ENCODE measurements around the gene MARS1. TPM values are rescaled to one million over a fixed set of nuclear protein-coding genes. Genes with fewer than 3 reads are reported as not detected.

MARS1 gene
- total and polyA plus RNA-seq, 2 donors (not counting 1 experiment from before 2014, with no cell fraction given), result 89.9 to 352 TPM

DNA sequence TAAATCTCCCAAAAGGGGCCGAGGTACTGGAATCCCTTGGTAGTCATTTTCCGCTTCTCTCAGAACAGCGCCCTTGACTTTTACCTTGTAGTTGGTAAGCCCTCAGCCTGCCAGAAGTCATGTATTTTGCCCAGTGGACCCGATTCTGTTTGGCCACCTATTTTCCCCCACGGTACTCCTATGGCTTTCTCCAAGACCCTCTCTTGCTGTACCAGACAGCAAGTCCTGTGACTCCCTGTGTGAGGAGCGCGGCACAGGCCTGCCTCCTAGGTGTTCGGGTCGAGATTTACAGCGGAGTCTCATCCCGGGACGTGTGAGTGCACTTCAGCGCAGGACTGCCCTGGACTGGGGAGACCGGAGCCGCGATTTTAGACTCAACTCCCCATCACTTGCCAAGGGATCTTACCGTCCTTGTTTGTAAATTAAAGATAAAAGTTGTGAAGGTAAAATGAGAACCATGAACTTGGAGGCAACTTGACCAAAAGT lies 33.7 kb downstream of the MARS1 start:
- DNase-seq (ENCODE audit: low read depth in 2 of 2), result peak; percentile 58 to 59
- H2AFZ ChIP-seq (ENCODE audit: low read length), result no peak overlapping the region
- peaks cover 3% of the 10 kb centered on the region for H4K20me1 ChIP-seq (ENCODE audit: control insufficient read depth, extremely low read depth, insufficient read depth, low read length)
- peaks cover 16% of the 10 kb centered on the region for H3K36me3 ChIP-seq (ENCODE audit: control insufficient read depth, insufficient read depth, low read length)
- no peaks in the 10 kb centered on the region for H3K9me3 ChIP-seq (ENCODE audit: control insufficient read depth, insufficient read depth, low read depth, low read length)
- peaks cover 32% of the 10 kb centered on the region for H3K4me1 ChIP-seq (ENCODE audit: control insufficient read depth, extremely low read depth, insufficient read depth, low read length)
- H3K79me2 ChIP-seq (ENCODE audit: control insufficient read depth, insufficient read depth, low read length), result peaks cover 59% of the 10 kb centered on the region
- peak overlapping the region; percentile 98 for H3K27ac ChIP-seq (ENCODE audit: insufficient read depth, low read length)
- H3K4me3 ChIP-seq (replicated peaks in 1 of 4; ENCODE audit: control extremely low read depth in 1 of 4, insufficient read depth in 1 of 4, low read depth in 3 of 4, low read length in 4 of 4), result peak overlapping the region in 1 of 4 experiments; percentile 68
- no peak overlapping the region for H3K9ac ChIP-seq (ENCODE audit: insufficient read depth, low read length)
- H3K4me2 ChIP-seq (ENCODE audit: extremely low read depth, insufficient read depth, low read length), result peak overlapping the region; percentile 80
- no peaks in the 10 kb centered on the region for H3K27me3 ChIP-seq (ENCODE audit: control insufficient read depth, insufficient read depth, low read length)
- no peak for TF ChIP-seq EZH2 (IDR thresholded peaks at IDR 0.05; ENCODE audit: low read length, missing control alignments)
- TF ChIP-seq, protein P1, sequence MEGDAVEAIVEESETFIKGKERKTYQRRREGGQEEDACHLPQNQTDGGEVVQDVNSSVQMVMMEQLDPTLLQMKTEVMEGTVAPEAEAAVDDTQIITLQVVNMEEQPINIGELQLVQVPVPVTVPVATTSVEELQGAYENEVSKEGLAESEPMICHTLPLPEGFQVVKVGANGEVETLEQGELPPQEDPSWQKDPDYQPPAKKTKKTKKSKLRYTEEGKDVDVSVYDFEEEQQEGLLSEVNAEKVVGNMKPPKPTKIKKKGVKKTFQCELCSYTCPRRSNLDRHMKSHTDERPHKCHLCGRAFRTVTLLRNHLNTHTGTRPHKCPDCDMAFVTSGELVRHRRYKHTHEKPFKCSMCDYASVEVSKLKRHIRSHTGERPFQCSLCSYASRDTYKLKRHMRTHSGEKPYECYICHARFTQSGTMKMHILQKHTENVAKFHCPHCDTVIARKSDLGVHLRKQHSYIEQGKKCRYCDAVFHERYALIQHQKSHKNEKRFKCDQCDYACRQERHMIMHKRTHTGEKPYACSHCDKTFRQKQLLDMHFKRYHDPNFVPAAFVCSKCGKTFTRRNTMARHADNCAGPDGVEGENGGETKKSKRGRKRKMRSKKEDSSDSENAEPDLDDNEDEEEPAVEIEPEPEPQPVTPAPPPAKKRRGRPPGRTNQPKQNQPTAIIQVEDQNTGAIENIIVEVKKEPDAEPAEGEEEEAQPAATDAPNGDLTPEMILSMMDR (conservative IDR thresholded peaks at IDR 0.05 in 1 of 2, IDR thresholded peaks at IDR 0.05 in 1 of 2; ENCODE audit: low read depth in 1 of 2, low read length in 2 of 2), result no peak

DNA sequence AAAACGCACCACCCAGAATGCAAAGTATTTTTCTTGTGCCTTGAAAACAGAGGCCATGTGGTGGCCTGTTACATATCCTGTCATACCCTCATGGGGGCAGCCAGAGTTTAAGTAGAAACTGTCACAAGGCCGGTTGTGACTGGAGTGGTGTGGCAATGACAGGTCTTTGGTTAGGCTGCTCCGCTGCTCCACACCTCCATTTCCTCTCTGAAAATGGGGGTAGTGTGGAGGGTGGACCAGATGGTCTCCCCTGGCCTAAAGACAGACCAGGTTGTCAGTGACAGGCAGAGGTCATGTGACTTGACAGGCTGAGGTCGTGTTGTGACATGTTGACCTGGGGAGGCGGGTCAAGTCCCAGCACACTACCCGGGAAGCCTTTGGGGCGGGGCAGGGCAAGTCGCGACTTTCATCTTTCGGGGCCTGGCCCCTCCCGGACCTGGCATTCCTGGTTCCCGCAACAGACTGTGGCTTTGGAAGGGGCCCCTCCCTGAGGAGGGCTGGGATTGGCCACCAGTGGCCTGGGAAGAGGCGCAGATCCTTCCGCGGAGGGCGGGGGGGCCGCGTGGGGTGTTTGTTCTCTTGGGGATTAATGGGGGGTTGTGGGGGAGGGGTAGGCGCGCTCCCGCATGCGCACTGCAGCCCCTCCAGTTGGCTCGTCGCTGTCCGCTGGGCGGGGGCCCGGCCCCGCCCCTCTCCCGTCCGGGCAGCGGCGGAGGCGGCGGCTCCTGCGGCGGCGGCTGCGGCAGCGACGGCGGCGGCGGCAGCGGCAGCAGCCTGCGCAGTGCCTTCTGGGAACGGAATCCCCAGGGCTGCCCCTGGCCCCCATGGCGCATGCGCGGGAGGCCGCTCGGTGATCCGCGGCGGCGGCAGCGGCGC lies 34.4 kb downstream of the MARS1 start, which contains the start of gene MBD6:
Gene MBD6 (plus strand): TSS at position 814 of the 876 bp plus-strand sequence. CDS start 1,480 bp downstream, outside the sequence.
- H3K9ac ChIP-seq (ENCODE audit: insufficient read depth, low read length), result peak within 1 kb of the TSS; percentile 66
- peak within 1 kb of the TSS; percentile 98 for H3K27ac ChIP-seq (ENCODE audit: insufficient read depth, low read length)
- no peaks in the 10 kb centered on the region for H3K27me3 ChIP-seq (ENCODE audit: control insufficient read depth, insufficient read depth, low read length)
- peaks cover 29% of the 10 kb centered on the region for H3K4me1 ChIP-seq (ENCODE audit: control insufficient read depth, extremely low read depth, insufficient read depth, low read length)
- H3K4me3 ChIP-seq (replicated peaks in 1 of 4; ENCODE audit: control extremely low read depth in 1 of 4, insufficient read depth in 1 of 4, low read depth in 3 of 4, low read length in 4 of 4), result peak within 1 kb of the TSS; percentile 68 to 91 (median 88)
- no peaks in the 10 kb centered on the region for H3K9me3 ChIP-seq (ENCODE audit: control insufficient read depth, insufficient read depth, low read depth, low read length)
- peak within 1 kb of the TSS; percentile 89 for H3K4me2 ChIP-seq (ENCODE audit: extremely low read depth, insufficient read depth, low read length)
- peaks cover 52% of the 10 kb centered on the region for H3K79me2 ChIP-seq (ENCODE audit: control insufficient read depth, insufficient read depth, low read length)
- TF ChIP-seq, protein P1 (conservative IDR thresholded peaks at IDR 0.05 in 1 of 2, IDR thresholded peaks at IDR 0.05 in 1 of 2; ENCODE audit: low read depth in 1 of 2, low read length in 2 of 2), result no peak
- peak; percentile 92 to 96 for DNase-seq (ENCODE audit: low read depth in 2 of 2)
- peak within 1 kb of the TSS; percentile 24 for H2AFZ ChIP-seq (ENCODE audit: low read length)
- H3K36me3 ChIP-seq (ENCODE audit: control insufficient read depth, insufficient read depth, low read length), result peaks cover 12% of the 10 kb centered on the region
- H4K20me1 ChIP-seq (ENCODE audit: control insufficient read depth, extremely low read depth, insufficient read depth, low read length), result peaks cover 3% of the 10 kb centered on the region

DNA sequence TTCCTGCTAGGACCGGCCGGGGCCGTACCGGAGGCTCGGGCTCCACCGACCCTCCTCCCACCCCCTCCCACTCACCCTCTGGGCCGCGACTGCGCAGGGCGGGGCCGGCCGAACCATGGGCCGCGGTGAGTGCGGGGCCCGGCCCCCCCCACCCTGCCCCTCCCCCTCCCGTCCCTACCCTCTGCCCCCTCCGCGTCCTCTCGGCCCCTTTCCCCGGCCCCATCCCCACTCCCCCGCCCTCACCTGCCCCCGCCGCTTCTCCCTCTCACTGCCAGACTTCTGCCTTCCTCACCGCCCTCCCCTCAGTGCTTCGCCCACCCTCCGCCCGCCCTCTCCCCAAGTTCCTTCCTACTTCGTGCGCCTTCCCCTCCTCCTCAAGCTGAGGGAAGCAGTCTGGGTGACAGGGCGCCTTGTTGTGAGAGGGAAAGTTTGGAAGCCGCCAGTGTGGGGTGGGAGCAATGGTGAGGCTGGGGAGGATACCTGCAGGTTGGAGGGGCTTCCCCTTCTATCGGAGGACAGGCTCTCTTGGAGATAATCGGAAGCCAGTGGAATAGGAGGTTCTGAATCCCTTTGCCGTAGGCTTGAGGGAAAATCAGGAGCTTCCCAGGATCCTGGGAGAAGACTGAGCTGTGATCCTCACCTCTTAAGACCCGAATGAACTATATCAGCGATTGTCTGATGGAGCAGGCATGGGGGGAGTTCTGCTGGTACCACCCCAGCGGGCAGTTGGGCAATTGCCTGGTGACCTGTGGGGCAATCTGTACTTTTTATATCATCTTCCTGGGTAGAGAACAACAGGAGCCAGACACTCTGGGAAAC lies 35.2 kb downstream of the MARS1 start:
- no peaks in the 10 kb centered on the region for H3K27me3 ChIP-seq (ENCODE audit: control insufficient read depth, insufficient read depth, low read length)
- peaks cover 45% of the 10 kb centered on the region for H3K79me2 ChIP-seq (ENCODE audit: control insufficient read depth, insufficient read depth, low read length)
- H3K36me3 ChIP-seq (ENCODE audit: control insufficient read depth, insufficient read depth, low read length), result peaks cover 11% of the 10 kb centered on the region
- H3K4me2 ChIP-seq (ENCODE audit: extremely low read depth, insufficient read depth, low read length), result peak overlapping the region; percentile 89
- peak; percentile 54 to 75 for DNase-seq (ENCODE audit: low read depth in 2 of 2)
- peak overlapping the region; percentile 66 for H3K9ac ChIP-seq (ENCODE audit: insufficient read depth, low read length)
- peak overlapping the region; percentile 69 for H3K27ac ChIP-seq (ENCODE audit: insufficient read depth, low read length)
- H3K4me1 ChIP-seq (ENCODE audit: control insufficient read depth, extremely low read depth, insufficient read depth, low read length), result peaks cover 23% of the 10 kb centered on the region
- H3K9me3 ChIP-seq (ENCODE audit: control insufficient read depth, insufficient read depth, low read depth, low read length), result no peaks in the 10 kb centered on the region
- no peak overlapping the region for H2AFZ ChIP-seq (ENCODE audit: low read length)
- H3K4me3 ChIP-seq (replicated peaks in 1 of 4; ENCODE audit: control extremely low read depth in 1 of 4, insufficient read depth in 1 of 4, low read depth in 3 of 4, low read length in 4 of 4), result peak overlapping the region; percentile 68 to 91 (median 88)
- peaks cover 3% of the 10 kb centered on the region for H4K20me1 ChIP-seq (ENCODE audit: control insufficient read depth, extremely low read depth, insufficient read depth, low read length)
- TF ChIP-seq EZH2 (IDR thresholded peaks at IDR 0.05; ENCODE audit: low read length, missing control alignments), result no peak
- TF ChIP-seq, protein P1 (conservative IDR thresholded peaks at IDR 0.05 in 1 of 2, IDR thresholded peaks at IDR 0.05 in 1 of 2; ENCODE audit: low read depth in 1 of 2, low read length in 2 of 2), result no peak
